ENCODE measurements around the gene DHH.
"Not testable (repeated sequence)": the region's sequence is repeated elsewhere in the genome, so short reads cannot be mapped to it uniquely, and the experiment has no call there.

DHH gene

DNA sequence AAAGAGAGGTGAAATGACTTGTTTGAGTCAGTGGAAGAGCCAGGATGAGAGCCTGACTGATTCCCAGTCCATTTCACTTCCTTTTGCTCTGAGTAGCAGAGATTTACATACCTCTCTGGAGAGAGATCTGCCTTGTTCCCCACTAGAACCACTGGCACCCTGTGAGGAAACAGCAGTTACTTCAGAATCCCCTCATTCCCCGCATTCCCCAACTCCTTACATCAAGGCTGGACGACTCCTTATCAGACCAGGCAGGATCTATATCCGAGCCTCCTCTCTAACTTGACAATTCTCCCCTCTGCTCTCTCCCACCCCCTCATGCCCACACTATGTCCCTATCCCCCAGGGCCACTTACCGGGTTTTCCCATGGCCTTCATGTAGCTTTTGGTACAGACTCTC, 28.5 kb downstream of the DHH start:
- no peaks in the 10 kb centered on the region for H3K9me3 ChIP-seq (ENCODE audit: control insufficient read depth, low read length)
- DNase-seq (ENCODE audit: low read depth): no peak
- H3K4me3 ChIP-seq (ENCODE audit: low read length): no peak overlapping the region
- H3K4me1 ChIP-seq (ENCODE audit: control insufficient read depth, insufficient read depth, low read length): peaks cover 23% of the 10 kb centered on the region
- H3K36me3 ChIP-seq (ENCODE audit: control insufficient read depth, insufficient read depth, low read length, severe bottlenecking): no peaks in the 10 kb centered on the region
- no peaks in the 10 kb centered on the region for H3K27me3 ChIP-seq (replicated peaks; ENCODE audit: control insufficient read depth, insufficient read depth, low read length)
- H3K9ac ChIP-seq (ENCODE audit: low read length): no peak overlapping the region

DNA sequence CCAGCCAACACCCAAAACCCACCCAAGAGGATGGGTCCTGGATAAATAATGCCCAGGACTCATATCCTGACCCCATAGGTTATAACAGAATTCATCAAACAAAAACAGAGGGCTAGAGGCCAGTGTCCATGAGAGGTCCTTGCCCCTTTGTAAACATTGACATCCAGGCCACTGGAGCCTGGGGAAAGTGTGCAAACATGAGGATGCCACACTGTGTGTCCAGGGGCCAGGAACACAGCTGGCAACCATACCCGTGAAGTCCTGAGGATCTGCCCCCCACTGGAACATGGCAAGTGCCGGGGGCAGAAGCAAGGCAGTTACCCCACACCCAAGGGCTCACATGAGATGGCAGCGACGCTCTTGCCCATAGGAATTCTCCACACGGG, 29.8 kb downstream of the DHH start:
- Histone ChIP-seq H3K36me3 (ENCODE audit: control insufficient read depth, insufficient read depth, low read length, severe bottlenecking) (no peaks in the 10 kb centered on the region), H3K4me1 (ENCODE audit: control insufficient read depth, insufficient read depth, low read length) (peaks cover 18% of the 10 kb centered on the region), H3K9me3 (ENCODE audit: control insufficient read depth, low read length) (no peaks in the 10 kb centered on the region), H3K4me3 (ENCODE audit: low read length) (no peak overlapping the region), H3K9ac (ENCODE audit: low read length) (no peak overlapping the region), H3K27me3 (replicated peaks; ENCODE audit: control insufficient read depth, insufficient read depth, low read length) (no peaks in the 10 kb centered on the region)
- DNase-seq (ENCODE audit: low read depth): no peak

DNA sequence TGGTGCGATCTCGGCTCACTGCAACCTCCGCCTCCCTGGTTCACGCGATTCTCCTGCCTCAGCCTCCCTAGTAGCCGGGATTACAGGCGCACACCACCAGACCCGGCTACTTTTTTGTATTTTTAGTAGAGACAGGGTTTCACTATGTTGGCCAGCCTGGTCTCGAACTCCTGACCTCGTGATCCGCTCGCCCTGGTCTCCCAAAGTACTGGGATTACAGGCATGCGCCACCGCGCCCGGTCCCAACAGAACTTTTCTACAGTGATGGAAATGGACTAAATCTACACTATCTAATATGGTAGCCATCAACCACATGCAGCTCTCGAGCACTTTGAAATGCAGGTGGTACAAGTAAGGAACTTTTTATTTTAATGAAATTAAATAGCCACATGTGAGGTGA, 32.7 kb downstream of the DHH start:
- Histone ChIP-seq H3K4me1 (ENCODE audit: control insufficient read depth, insufficient read depth, low read length) (peaks cover 32% of the 10 kb centered on the region), H3K9ac (ENCODE audit: low read length) (peak overlapping the region; percentile 96)
- DNase-seq (ENCODE audit: low read depth); H3K27me3 ChIP-seq (replicated peaks; ENCODE audit: control insufficient read depth, insufficient read depth, low read length); H3K4me3 ChIP-seq (ENCODE audit: low read length); H3K9me3 ChIP-seq (ENCODE audit: control insufficient read depth, low read length); H3K36me3 ChIP-seq (ENCODE audit: control insufficient read depth, insufficient read depth, low read length, severe bottlenecking): not testable (repeated sequence)

DNA sequence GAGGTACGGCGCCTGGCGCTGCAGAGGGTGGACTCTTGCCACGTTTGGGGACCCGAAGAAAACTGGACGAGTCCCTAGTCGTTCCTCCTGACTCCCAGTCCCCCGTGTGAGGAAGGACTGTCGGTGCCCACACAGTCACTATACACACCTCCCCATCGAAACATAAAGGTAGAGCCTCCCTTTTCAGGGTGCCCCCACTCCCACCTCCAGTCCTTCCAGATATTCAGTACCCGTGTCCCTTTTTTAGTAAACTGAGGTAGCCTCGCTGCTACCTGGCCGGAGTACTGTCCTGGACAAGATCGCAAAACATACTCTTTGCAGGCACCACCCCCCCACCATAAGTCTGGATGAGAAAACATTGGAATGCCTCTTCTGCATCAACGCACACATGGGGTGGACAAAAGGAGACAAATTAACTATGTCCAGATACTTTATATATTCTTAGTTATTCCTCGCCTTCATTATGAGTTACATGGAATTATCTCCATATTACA, 33.4 kb downstream of the DHH start:
- no peak for DNase-seq (ENCODE audit: low read depth)
- Histone ChIP-seq H3K9ac (ENCODE audit: low read length) (peak overlapping the region; percentile 96), H3K4me3 (ENCODE audit: low read length) (peak overlapping the region; percentile 90), H3K27me3 (replicated peaks; ENCODE audit: control insufficient read depth, insufficient read depth, low read length) (no peaks in the 10 kb centered on the region), H3K4me1 (ENCODE audit: control insufficient read depth, insufficient read depth, low read length) (peaks cover 39% of the 10 kb centered on the region), H3K9me3 (ENCODE audit: control insufficient read depth, low read length) (no peaks in the 10 kb centered on the region), H3K36me3 (ENCODE audit: control insufficient read depth, insufficient read depth, low read length, severe bottlenecking) (no peaks in the 10 kb centered on the region)

DNA sequence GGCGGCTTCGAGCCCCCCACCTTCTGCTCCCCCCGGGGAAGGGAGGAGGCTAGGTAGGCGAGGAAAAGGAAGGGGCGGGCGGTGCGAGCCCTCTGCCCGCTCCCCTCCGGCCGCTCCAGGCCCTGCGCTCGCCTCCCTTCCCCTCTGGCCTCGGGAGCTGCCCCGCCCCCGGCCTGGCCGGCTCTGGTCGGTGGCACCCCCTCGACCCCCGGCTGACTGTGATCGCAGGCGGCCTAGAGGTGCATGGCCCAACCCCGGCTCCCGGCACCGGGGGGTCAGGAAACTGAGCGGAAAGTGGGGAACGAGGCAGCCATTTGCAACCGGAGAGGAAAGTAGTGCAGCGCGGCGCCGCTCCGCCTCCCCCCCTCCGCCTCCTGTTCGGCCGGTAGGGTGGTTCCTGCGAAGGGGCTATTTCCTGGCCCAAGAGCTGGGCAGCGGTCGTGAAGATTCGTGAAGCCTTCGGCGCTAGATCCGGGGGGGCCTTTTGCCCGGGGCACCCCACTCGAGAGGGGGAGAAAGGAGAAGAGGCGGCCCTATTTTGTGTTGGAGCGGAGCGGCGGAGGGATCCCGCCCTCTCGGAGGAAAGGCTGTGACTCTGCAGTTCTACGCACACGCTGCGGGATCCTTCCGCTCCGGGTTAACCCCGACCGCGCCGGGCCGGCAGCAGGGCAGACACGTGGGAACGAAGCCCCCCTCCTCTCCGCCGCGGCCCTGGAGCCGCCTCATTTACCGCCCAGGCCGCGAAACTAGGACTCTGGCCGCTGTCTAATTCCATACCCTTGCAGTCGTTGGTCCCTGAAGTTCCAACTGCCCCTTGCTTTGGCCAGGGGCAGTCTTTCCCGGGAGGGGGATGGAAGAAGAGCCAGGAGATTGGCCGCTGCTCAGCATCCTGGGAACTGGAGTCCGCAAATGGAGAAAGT, 34.1 kb downstream of the DHH start, which contains the start of gene KMT2D:
Gene KMT2D, minus strand, starts transcription at position 558 of the 920 bp plus-strand sequence. CDS start 5,470 bp downstream, outside the sequence.
- Histone ChIP-seq H3K9ac (ENCODE audit: low read length) (peak within 1 kb of the TSS; percentile 96), H3K27me3 (replicated peaks; ENCODE audit: control insufficient read depth, insufficient read depth, low read length) (no peaks in the 10 kb centered on the region), H3K4me1 (ENCODE audit: control insufficient read depth, insufficient read depth, low read length) (peaks cover 46% of the 10 kb centered on the region), H3K36me3 (ENCODE audit: control insufficient read depth, insufficient read depth, low read length, severe bottlenecking) (no peaks in the 10 kb centered on the region), H3K9me3 (ENCODE audit: control insufficient read depth, low read length) (no peaks in the 10 kb centered on the region), H3K4me3 (ENCODE audit: low read length) (peak within 1 kb of the TSS; percentile 90)
- DNase-seq (ENCODE audit: low read depth): peak; percentile 98

DNA sequence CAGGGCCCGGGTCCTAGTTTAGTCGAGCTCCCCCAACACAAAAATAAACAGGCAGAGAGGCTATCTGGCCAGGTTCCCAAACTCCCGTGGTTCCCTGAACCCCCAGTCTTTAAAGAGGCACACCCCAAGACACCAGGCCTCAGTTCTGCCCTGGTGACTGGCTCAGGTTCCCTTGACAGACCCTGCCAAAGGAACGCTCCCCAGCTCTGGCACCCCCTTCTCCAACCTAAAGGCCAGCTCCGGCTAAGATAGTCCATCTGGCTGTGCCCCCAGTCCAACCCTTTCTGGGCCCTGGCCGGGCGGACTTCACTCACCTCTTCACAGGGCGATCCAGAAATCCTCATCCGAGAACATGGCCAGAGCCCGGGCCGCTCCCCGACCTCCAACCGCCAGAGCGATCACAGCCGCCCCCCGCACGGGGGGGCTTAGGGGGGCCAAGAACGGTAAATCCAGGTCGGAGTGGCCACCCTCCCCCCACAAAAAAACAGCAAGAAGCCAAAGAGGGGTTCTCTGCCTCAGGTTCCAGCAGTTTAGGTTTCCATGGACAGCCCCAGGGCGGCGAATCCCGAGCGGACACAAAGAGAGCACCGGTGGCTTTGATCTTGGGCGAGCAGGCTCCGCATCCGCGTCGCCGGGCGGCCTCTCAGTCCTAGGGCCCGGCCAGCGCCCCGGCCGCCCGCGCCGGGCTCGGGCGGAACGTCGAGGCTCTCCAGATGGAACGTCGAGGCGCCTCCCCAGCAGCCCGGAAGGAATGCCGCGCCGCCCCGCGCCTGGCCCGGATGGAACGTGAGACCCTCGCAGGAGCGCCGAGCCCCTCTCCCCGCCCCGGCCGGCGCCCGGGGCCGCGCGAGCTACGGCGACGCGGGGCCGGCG, 35.1 kb downstream of the DHH start:
- Histone ChIP-seq H3K9ac (ENCODE audit: low read length) (peak overlapping the region; percentile 96), H3K9me3 (ENCODE audit: control insufficient read depth, low read length) (no peaks in the 10 kb centered on the region), H3K36me3 (ENCODE audit: control insufficient read depth, insufficient read depth, low read length, severe bottlenecking) (peaks cover 8% of the 10 kb centered on the region), H3K27me3 (replicated peaks; ENCODE audit: control insufficient read depth, insufficient read depth, low read length) (no peaks in the 10 kb centered on the region), H3K4me1 (ENCODE audit: control insufficient read depth, insufficient read depth, low read length) (peaks cover 52% of the 10 kb centered on the region), H3K4me3 (ENCODE audit: low read length) (peak overlapping the region; percentile 90)
- peak; percentile 66 for DNase-seq (ENCODE audit: low read depth)

DNA sequence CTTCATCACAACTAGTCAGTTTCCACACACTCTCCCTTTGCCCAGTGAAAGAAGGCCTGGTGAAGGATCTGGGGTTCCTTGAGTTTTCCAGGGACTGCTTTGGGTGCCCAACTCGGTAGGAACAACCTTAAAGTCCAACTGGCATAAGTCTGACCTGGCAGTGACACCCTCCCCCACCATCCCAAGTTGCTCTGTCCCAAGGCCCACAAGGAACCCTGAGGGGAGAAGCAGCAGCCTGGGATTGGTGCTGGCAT, 35.6 kb downstream of the DHH start:
- peaks cover 52% of the 10 kb centered on the region for H3K4me1 ChIP-seq (ENCODE audit: control insufficient read depth, insufficient read depth, low read length)
- H3K27me3 ChIP-seq (replicated peaks; ENCODE audit: control insufficient read depth, insufficient read depth, low read length): no peaks in the 10 kb centered on the region
- H3K4me3 ChIP-seq (ENCODE audit: low read length): peak overlapping the region; percentile 90
- DNase-seq (ENCODE audit: low read depth): peak; percentile 36
- H3K9ac ChIP-seq (ENCODE audit: low read length): peak overlapping the region; percentile 96
- peaks cover 14% of the 10 kb centered on the region for H3K36me3 ChIP-seq (ENCODE audit: control insufficient read depth, insufficient read depth, low read length, severe bottlenecking)
- H3K9me3 ChIP-seq (ENCODE audit: control insufficient read depth, low read length): no peaks in the 10 kb centered on the region

DNA sequence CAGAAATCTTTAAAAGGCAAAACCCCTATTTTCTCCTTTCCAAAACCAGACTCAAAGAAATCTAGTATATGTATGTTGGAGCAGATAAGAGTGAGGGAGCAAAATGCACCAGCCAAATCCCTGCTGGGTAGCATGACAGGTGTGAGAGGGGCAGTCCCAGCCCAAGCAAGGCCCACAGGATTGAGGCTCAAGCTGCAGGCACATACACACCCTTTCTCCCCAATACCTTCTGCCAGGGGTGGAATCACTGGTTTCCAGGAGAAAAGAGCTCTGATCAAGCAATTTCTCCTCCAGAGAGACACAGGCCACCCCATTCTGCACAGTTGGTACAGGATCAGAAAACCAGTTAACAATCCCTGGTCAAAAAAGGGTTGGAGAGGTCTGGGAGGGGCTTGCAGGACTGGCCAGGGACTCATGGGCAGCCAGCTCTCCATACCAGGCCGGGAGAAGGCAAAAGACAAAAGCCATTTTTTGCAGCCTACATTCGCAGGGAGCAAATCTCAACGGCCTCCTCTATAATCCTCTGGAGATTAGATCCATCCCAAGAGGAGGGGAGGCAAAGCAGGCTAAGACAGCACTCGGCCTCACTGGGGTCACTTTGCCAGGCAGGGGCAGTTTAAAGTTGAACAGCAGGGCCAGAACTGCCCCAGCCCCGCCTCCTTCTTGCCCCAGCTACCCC, 36.1 kb downstream of the DHH start:
- H3K9me3 ChIP-seq (ENCODE audit: control insufficient read depth, low read length): no peaks in the 10 kb centered on the region
- peaks cover 18% of the 10 kb centered on the region for H3K36me3 ChIP-seq (ENCODE audit: control insufficient read depth, insufficient read depth, low read length, severe bottlenecking)
- peak overlapping the region; percentile 90 for H3K4me3 ChIP-seq (ENCODE audit: low read length)
- H3K9ac ChIP-seq (ENCODE audit: low read length): peak overlapping the region; percentile 96
- peak; percentile 16 for DNase-seq (ENCODE audit: low read depth)
- peaks cover 48% of the 10 kb centered on the region for H3K4me1 ChIP-seq (ENCODE audit: control insufficient read depth, insufficient read depth, low read length)
- no peaks in the 10 kb centered on the region for H3K27me3 ChIP-seq (replicated peaks; ENCODE audit: control insufficient read depth, insufficient read depth, low read length)

DNA sequence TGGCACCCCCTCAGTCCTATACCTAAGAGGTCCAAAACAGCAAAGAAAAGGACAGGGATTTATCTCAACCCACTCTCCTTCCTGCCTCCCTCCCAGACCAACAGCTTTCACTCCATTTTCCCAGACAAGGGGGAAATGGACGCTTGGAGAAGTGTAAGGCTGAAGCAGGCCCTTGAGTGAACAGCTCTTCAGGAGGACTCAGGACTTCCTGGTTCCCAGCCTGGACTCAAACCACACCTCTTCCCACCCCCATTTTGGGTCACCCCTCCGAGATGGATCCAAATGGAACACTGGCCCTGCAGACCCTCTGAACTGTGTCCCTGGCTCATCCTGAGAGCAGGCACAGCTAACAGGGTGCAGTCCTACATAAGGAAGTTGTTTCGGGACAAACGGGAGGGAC, 36.7 kb downstream of the DHH start:
- Histone ChIP-seq H3K36me3 (ENCODE audit: control insufficient read depth, insufficient read depth, low read length, severe bottlenecking) (peaks cover 24% of the 10 kb centered on the region), H3K9ac (ENCODE audit: low read length) (peak overlapping the region; percentile 96), H3K27me3 (replicated peaks; ENCODE audit: control insufficient read depth, insufficient read depth, low read length) (no peaks in the 10 kb centered on the region), H3K4me3 (ENCODE audit: low read length) (peak overlapping the region; percentile 90), H3K9me3 (ENCODE audit: control insufficient read depth, low read length) (no peaks in the 10 kb centered on the region), H3K4me1 (ENCODE audit: control insufficient read depth, insufficient read depth, low read length) (peaks cover 44% of the 10 kb centered on the region)
- peak; percentile 39 for DNase-seq (ENCODE audit: low read depth)

DNA sequence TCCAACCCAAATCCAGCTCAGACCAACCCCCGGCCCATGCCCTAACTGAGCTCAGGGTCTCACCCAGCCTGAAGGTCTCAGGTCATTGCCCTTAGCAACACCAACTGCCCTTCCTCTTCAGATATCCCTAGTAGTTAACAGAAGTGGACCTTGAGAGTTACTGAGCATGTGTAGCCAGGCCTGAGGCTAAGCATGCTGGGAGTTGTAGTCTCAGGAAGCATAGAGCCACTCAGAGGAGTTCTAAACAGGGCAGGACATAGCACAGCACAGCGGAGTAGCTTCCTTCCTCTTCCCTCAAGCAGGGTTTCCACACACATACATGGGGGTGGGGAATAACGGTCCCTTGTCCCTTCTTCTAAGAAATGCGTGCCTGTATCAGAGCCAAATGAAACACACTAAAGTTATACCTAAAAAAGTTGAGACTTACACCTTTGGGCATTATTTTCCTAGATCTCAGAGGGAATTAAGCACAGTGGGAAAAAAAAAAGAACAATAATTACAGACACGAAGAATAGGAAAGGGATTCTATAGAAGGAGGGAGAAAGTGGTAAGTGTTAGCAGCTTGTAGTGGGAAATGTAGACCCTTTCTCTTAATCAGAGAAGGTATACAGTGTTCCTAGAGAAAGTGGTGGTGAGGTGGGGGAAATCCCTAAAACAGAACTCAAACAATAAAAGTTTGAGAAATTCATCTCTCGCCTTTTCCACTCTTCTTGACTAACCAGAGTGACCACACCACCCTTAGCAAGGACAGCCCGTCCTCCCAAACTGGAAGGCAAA, 38.4 kb downstream of the DHH start:
- H3K27me3 ChIP-seq (replicated peaks; ENCODE audit: control insufficient read depth, insufficient read depth, low read length): no peaks in the 10 kb centered on the region
- peak overlapping the region; percentile 90 for H3K4me3 ChIP-seq (ENCODE audit: low read length)
- H3K4me1 ChIP-seq (ENCODE audit: control insufficient read depth, insufficient read depth, low read length): peaks cover 39% of the 10 kb centered on the region
- H3K9ac ChIP-seq (ENCODE audit: low read length): peak overlapping the region; percentile 45
- H3K9me3 ChIP-seq (ENCODE audit: control insufficient read depth, low read length): no peaks in the 10 kb centered on the region
- H3K36me3 ChIP-seq (ENCODE audit: control insufficient read depth, insufficient read depth, low read length, severe bottlenecking): peaks cover 42% of the 10 kb centered on the region
- peak; percentile 78 for DNase-seq (ENCODE audit: low read depth)

Data from adipocyte (in vitro differentiated cells).